Measurements from ENCODE around the gene RPS4Y1. TPM values are rescaled to one million over a fixed set of nuclear protein-coding genes. Genes with fewer than 3 reads are reported as not detected.
A peak's percentile ranks its signal among the peaks of the same experiment; 100 is the strongest.
"Not testable (repeated sequence)": the region's sequence is repeated elsewhere in the genome, so short reads cannot be mapped to it uniquely, and the experiment has no call there.

Gene RPS4Y1
- total RNA-seq (2014; rRNA removed; shearing (Covaris generic)): 301 and 324 TPM in 2 replicates

GRCh38 chrY:2841471-2841893, at the start of gene RPS4Y1:
TSS of gene RPS4Y1 (plus strand) at chrY:2841602. CDS start at chrY:2841625, 23 bp downstream.
- H3K27ac ChIP-seq: peak within 1 kb of the TSS; percentile 47; the same call in 1 of the 2 replicates
- no peaks in the 10 kb centered on the region for H3K36me3 ChIP-seq
- peak; percentile 7 to 55 for DNase-seq
- peak within 1 kb of the TSS; percentile 60 for H3K4me3 ChIP-seq
- H3K27me3 ChIP-seq: no peaks in the 10 kb centered on the region
- H3K9me3 ChIP-seq (replicated peaks): no peaks in the 10 kb centered on the region
- H3K4me1 ChIP-seq: no peaks in the 10 kb centered on the region

DNA sequence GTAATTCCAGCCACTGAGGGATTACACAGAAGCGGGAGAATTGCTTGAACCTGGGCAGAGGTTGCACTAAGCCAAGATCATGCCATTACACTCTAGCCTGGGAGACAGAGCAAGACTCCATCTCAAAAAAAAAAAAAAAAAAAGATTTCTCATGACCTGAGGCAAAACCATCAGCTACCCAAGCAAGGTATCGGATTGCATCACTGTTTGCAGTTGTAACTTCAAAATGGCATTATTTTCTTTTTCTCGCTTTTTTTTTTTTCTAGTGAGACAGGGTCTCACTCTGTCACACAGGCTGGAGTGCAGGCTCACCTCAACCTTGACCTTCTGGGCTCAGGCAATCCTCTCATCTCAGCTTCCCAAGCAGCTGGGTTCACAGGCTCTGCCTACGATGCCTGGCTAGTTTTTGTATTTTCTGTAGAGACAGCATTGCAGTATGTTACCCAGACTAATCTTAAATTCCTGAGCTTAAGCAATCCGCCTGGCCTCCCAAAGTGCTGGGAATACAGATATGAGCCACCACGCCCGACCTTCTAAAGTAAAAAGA, 44.4 kb upstream of the RPS4Y1 start:
- DNase-seq: no peak
- Histone ChIP-seq H3K27ac (no peak overlapping the region), H3K27me3 (no peaks in the 10 kb centered on the region), H3K36me3 (no peaks in the 10 kb centered on the region), H3K4me3 (no peak overlapping the region), H3K9me3 (replicated peaks) (no peaks in the 10 kb centered on the region), H3K4me1 (no peaks in the 10 kb centered on the region)

DNA sequence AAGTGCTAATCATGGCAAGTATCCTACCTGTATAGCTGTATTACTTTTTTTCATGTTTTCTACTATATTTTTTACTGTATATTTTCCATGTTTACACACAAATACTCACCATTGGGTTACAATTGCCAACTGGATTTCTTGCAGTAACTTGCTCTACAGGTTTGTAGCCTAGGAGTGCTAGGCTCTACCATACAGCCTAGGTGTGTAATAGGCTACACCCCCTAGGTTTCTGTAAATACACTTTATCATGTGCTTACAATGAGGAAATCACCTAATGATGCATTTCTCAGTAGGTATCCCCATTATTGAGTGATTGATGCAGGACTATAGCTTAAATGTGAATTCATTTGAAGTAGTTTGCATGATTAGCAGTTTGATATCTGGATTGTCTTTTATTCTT, 43.4 kb upstream of the RPS4Y1 start:
- H3K4me3 ChIP-seq: no peak overlapping the region
- H3K27me3 ChIP-seq: no peaks in the 10 kb centered on the region
- H3K4me1 ChIP-seq: no peaks in the 10 kb centered on the region
- no peak overlapping the region for H3K27ac ChIP-seq
- no peaks in the 10 kb centered on the region for H3K36me3 ChIP-seq
- no peaks in the 10 kb centered on the region for H3K9me3 ChIP-seq (replicated peaks)
- DNase-seq: no peak

- Histone ChIP-seq H3K4me3 (no peak overlapping the region), H3K4me1 (no peaks in the 10 kb centered on the region), H3K27me3 (no peaks in the 10 kb centered on the region), H3K36me3 (no peaks in the 10 kb centered on the region), H3K9me3 (replicated peaks) (no peaks in the 10 kb centered on the region), H3K27ac (no peak overlapping the region)
- peak in 1 of 2 experiments; percentile 1 for DNase-seq
Observed at GRCh38 chrY:2800246-2800645, 41.2 kb upstream of the RPS4Y1 start.

- not testable (repeated sequence) for H3K27ac ChIP-seq; DNase-seq; H3K4me1 ChIP-seq; H3K9me3 ChIP-seq (replicated peaks); H3K4me3 ChIP-seq; H3K36me3 ChIP-seq; H3K27me3 ChIP-seq
Observed at GRCh38 chrY:2817146-2817896, 24.1 kb upstream of the RPS4Y1 start.

GRCh38 chrY:2824471-2824870, 16.9 kb upstream of the RPS4Y1 start:
- no peaks in the 10 kb centered on the region for H3K36me3 ChIP-seq
- no peaks in the 10 kb centered on the region for H3K9me3 ChIP-seq (replicated peaks)
- H3K27me3 ChIP-seq: no peaks in the 10 kb centered on the region
- no peak overlapping the region for H3K27ac ChIP-seq
- DNase-seq: no peak
- H3K4me1 ChIP-seq: no peaks in the 10 kb centered on the region
- H3K4me3 ChIP-seq: no peak overlapping the region

DNA sequence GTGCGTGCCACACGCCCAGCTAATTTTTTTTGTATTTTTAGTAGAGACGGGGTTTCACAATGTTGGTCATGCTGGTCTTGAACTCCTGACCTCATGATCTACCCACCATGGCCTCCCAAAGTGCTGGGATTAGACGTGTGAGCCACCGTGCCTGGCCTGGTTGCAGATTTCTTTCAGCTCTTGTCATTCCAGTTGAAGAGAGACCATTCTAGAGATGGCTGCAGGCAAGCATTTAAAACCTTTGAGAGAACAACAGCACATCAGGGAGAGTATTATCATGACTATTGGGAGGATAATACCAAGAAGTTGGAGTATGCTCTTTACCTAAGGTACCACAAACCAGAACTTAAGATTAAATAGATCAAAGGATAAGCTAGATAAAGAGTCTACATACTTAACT, 12.9 kb upstream of the RPS4Y1 start:
- Histone ChIP-seq H3K27me3 (no peaks in the 10 kb centered on the region), H3K36me3 (no peaks in the 10 kb centered on the region), H3K27ac (no peak overlapping the region), H3K4me3 (no peak overlapping the region), H3K9me3 (replicated peaks) (no peaks in the 10 kb centered on the region), H3K4me1 (no peaks in the 10 kb centered on the region)
- no peak for DNase-seq

DNA sequence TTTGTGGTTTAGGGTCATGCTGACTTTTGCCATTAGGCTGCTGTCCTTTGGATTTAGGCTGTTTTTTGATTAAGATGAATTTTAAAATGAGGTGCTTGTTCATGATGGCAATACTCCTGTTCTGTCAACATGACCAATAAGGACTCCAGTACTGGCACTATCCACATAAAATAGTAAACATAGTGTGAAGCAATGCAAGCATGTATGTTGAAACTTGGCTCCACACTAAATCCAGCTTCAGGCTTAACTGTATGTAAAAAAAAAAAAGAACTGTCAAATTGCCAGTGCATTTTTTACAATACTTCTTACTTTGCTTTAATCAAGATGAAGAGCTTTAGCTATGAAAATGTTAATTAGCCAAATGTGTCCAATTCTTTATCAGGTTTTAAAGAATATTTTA, 6.2 kb upstream of the RPS4Y1 start:
- H3K27me3 ChIP-seq: no peaks in the 10 kb centered on the region
- DNase-seq: no peak
- no peaks in the 10 kb centered on the region for H3K4me1 ChIP-seq
- no peaks in the 10 kb centered on the region for H3K36me3 ChIP-seq
- H3K4me3 ChIP-seq: no peak overlapping the region
- H3K27ac ChIP-seq: no peak overlapping the region
- no peaks in the 10 kb centered on the region for H3K9me3 ChIP-seq (replicated peaks)

GRCh38 chrY:2837078-2837477, 4.3 kb upstream of the RPS4Y1 start:
- Histone ChIP-seq H3K9me3 (replicated peaks) (no peaks in the 10 kb centered on the region), H3K27ac (no peak overlapping the region)

GRCh38 chrY:2837932-2838331, 3.5 kb upstream of the RPS4Y1 start:
- Histone ChIP-seq H3K27ac (no peak overlapping the region), H3K9me3 (replicated peaks) (no peaks in the 10 kb centered on the region), H3K4me1 (no peaks in the 10 kb centered on the region), H3K4me3 (no peak overlapping the region), H3K36me3 (no peaks in the 10 kb centered on the region), H3K27me3 (no peaks in the 10 kb centered on the region)
- no peak for DNase-seq

More at GRCh38 chrY:2837078-2837477, 4.3 kb upstream of the RPS4Y1 start:
- H3K27me3 ChIP-seq: no peaks in the 10 kb centered on the region
- no peak for DNase-seq
- no peak overlapping the region for H3K4me3 ChIP-seq
- no peaks in the 10 kb centered on the region for H3K36me3 ChIP-seq
- no peaks in the 10 kb centered on the region for H3K4me1 ChIP-seq

- Histone ChIP-seq H3K27me3 (no peaks in the 10 kb centered on the region), H3K4me3 (no peak overlapping the region), H3K4me1 (no peaks in the 10 kb centered on the region), H3K27ac (no peak overlapping the region), H3K9me3 (replicated peaks) (no peaks in the 10 kb centered on the region), H3K36me3 (no peaks in the 10 kb centered on the region)
- no peak for DNase-seq
Observed at GRCh38 chrY:2846791-2847190, 5.4 kb downstream of the RPS4Y1 start.

DNA sequence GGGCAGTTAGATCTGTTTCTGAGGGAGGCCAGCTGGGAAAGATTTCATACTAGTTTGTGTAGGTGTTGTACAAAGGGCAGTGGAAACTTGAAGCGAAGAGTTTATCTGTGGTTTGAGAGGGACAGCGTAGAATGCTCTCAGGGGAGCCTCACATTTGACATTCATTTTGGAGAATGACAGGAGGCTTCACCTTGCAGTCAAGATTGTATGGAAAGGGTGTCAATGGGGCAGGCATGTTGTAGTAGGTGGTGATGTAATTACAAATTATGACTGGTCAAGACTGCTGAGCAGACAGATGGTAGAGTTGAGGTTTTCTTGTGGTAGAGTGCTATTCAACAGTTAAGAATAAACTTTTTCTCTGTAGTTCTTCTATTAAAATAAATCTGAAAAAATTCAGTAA, 7.0 kb downstream of the RPS4Y1 start:
- Histone ChIP-seq H3K36me3 (no peaks in the 10 kb centered on the region), H3K9me3 (replicated peaks) (no peaks in the 10 kb centered on the region), H3K4me3 (no peak overlapping the region), H3K27ac (no peak overlapping the region), H3K4me1 (no peaks in the 10 kb centered on the region), H3K27me3 (no peaks in the 10 kb centered on the region)
- no peak for DNase-seq

GRCh38 chrY:2849368-2849767, 8.0 kb downstream of the RPS4Y1 start:
- H3K4me3 ChIP-seq: no peak overlapping the region

GRCh38 chrY:2854145-2854774, 12.9 kb downstream of the RPS4Y1 start:
- Histone ChIP-seq H3K9me3 (replicated peaks) (no peaks in the 10 kb centered on the region), H3K4me1 (no peaks in the 10 kb centered on the region), H3K36me3 (no peaks in the 10 kb centered on the region)

More at GRCh38 chrY:2849368-2849767, 8.0 kb downstream of the RPS4Y1 start:
- no peaks in the 10 kb centered on the region for H3K27me3 ChIP-seq
- H3K27ac ChIP-seq: no peak overlapping the region
- no peaks in the 10 kb centered on the region for H3K9me3 ChIP-seq (replicated peaks)
- no peak for DNase-seq
- H3K36me3 ChIP-seq: no peaks in the 10 kb centered on the region
- no peaks in the 10 kb centered on the region for H3K4me1 ChIP-seq

DNA sequence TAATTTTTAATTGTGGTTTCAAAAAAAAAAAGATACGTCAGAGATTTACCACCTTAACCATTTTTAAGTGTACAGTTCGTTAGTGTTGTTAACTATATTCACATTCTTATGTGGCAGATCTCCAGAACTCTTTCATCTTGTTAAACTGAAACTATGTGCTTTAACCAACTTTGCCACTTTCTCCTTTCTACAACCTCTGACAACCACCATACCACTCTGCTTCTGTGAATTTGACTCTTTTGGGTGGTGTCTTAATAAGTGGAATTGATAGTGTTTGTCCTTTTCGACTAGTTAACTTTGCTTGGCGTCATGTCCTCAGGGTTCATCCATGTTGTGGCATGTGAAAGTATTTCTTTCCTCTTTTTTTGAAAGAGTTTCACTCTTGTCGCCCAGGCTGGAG, 15.7 kb downstream of the RPS4Y1 start:
- Histone ChIP-seq H3K9me3 (replicated peaks) (no peaks in the 10 kb centered on the region), H3K4me3 (no peak overlapping the region), H3K27me3 (no peaks in the 10 kb centered on the region), H3K4me1 (no peaks in the 10 kb centered on the region), H3K36me3 (no peaks in the 10 kb centered on the region), H3K27ac (no peak overlapping the region)
- DNase-seq: no peak

More at GRCh38 chrY:2854145-2854774, 12.9 kb downstream of the RPS4Y1 start:
- no peak overlapping the region for H3K4me3 ChIP-seq
- H3K27ac ChIP-seq: no peak overlapping the region
- no peak for DNase-seq
- no peaks in the 10 kb centered on the region for H3K27me3 ChIP-seq

All from SJCRH30 (cell line).